Activated CD4-positive, alpha-beta T cell treated with anti-CD3 and anti-CD28 coated beads, Interleukin-2, amount 10 ng/mL, durations not matched to agents 24 days and 14 days (primary cell): Measurements from ENCODE around the gene PLCB3. TPM values are rescaled to one million over a fixed set of nuclear protein-coding genes. Genes with fewer than 3 reads are reported as not detected.

Experiments
- DNase-seq: peaks from one replicate; pipeline ENCODE4 v3.0.0; 2022
- H3K27ac Mint-ChIP-seq: one replicate; pipeline ENCODE4 v1.8.0; 2022; ENCODE audit warnings: mild to moderate bottlenecking, mixed read lengths
- H3K27me3 Mint-ChIP-seq: one replicate; pipeline ENCODE4 v1.8.0; 2022; ENCODE audit warnings: mixed read lengths
- H3K36me3 Mint-ChIP-seq: one replicate; pipeline ENCODE4 v1.8.0; 2022; ENCODE audit warnings: low read depth, mild to moderate bottlenecking, mixed read lengths
- H3K4me1 Mint-ChIP-seq: one replicate; pipeline ENCODE4 v1.8.0; 2021; ENCODE audit warnings: mixed read lengths
- H3K4me3 Mint-ChIP-seq: one replicate; pipeline ENCODE4 v1.8.0; 2022; ENCODE audit warnings: mild to moderate bottlenecking, moderate library complexity, mixed read lengths
- H3K9me3 Mint-ChIP-seq: one replicate; pipeline ENCODE4 v1.8.0; 2021; ENCODE audit warnings: mixed read lengths
- intact Hi-C: fragments of 100-400 bp; cut with micrococcal nuclease; formaldehyde crosslinking; loops from one replicate; pipeline ENCODE4 v1.15.1; 2023
- total RNA-seq: library from RNA; stranded (reverse); gene quantifications from 2 replicates; pipeline ENCODE4 v1.2.3, GENCODE V29; 2022

PLCB3 gene
- total RNA-seq, 1 donor from 2014 or later: 16.6 TPM

GRCh38 chr11:64290352-64291261 is 39.3 kb downstream of the PLCB3 start:
- Mint-ChIP-seq H3K36me3 (peaks cover 8% of the 10 kb centered on the region), H3K4me3 (peak overlapping the region; percentile 74), H3K27ac (peak overlapping the region; percentile 58), H3K27me3 (peaks cover 40% of the 10 kb centered on the region), H3K4me1 (peaks cover 13% of the 10 kb centered on the region), H3K9me3 (no peaks in the 10 kb centered on the region)
- intact Hi-C loops: no loop called here
- peak; percentile 56 for DNase-seq

- no peak for DNase-seq
- Mint-ChIP-seq H3K36me3 (peaks cover 8% of the 10 kb centered on the region), H3K4me1 (peaks cover 11% of the 10 kb centered on the region), H3K4me3 (peak within 1 kb of the TSS; percentile 74), H3K27me3 (peaks cover 46% of the 10 kb centered on the region), H3K27ac (peak within 1 kb of the TSS; percentile 58), H3K9me3 (no peaks in the 10 kb centered on the region)
- intact Hi-C loops: no loop called here
Observed at GRCh38 chr11:64291262-64291751, 40.0 kb downstream of the PLCB3 start, which contains the start of gene KCNK4. KCNK4 (plus strand) TSS chr11:64291302; CDS start chr11:64293019, 1,717 bp downstream.

- Mint-ChIP-seq H3K27me3 (peaks cover 52% of the 10 kb centered on the region), H3K4me3 (no peak overlapping the region), H3K36me3 (peaks cover 8% of the 10 kb centered on the region), H3K9me3 (no peaks in the 10 kb centered on the region), H3K27ac (no peak overlapping the region), H3K4me1 (peaks cover 7% of the 10 kb centered on the region)
- peak; percentile 72 for DNase-seq
- intact Hi-C loops: loop anchor here (1.0 kb wide), 1 partner anchor 8 kb away; the partner anchor contains the start of gene CATSPERZ
Observed at GRCh38 chr11:64291752-64292459, 40.6 kb downstream of the PLCB3 start.

GRCh38 chr11:64292460-64293254 is 41.3 kb downstream of the PLCB3 start:
- peaks cover 59% of the 10 kb centered on the region for H3K27me3 Mint-ChIP-seq
- H3K4me1 Mint-ChIP-seq: peaks cover 9% of the 10 kb centered on the region
- intact Hi-C loops: loop anchor here (1.0 kb wide), 1 partner anchor 8 kb away; the partner anchor contains the start of gene CATSPERZ
- DNase-seq: no peak
- H3K9me3 Mint-ChIP-seq: no peaks in the 10 kb centered on the region
- H3K27ac Mint-ChIP-seq: peak overlapping the region; percentile 53
- H3K36me3 Mint-ChIP-seq: peaks cover 8% of the 10 kb centered on the region
- peak overlapping the region; percentile 64 for H3K4me3 Mint-ChIP-seq

GRCh38 chr11:64294774-64295173 is 43.4 kb downstream of the PLCB3 start:
- intact Hi-C loops: no loop called here

GRCh38 chr11:64295760-64296159 is 44.4 kb downstream of the PLCB3 start:
- intact Hi-C loops: no loop called here
- no peak for DNase-seq
- H3K4me3 Mint-ChIP-seq: no peak overlapping the region
- no peak overlapping the region for H3K27ac Mint-ChIP-seq
- peaks cover 3% of the 10 kb centered on the region for H3K36me3 Mint-ChIP-seq
- H3K27me3 Mint-ChIP-seq: peaks cover 77% of the 10 kb centered on the region
- H3K9me3 Mint-ChIP-seq: no peaks in the 10 kb centered on the region
- peaks cover 15% of the 10 kb centered on the region for H3K4me1 Mint-ChIP-seq

More at GRCh38 chr11:64294774-64295173, 43.4 kb downstream of the PLCB3 start:
- no peak for DNase-seq
- H3K9me3 Mint-ChIP-seq: no peaks in the 10 kb centered on the region
- no peak overlapping the region for H3K4me3 Mint-ChIP-seq
- H3K27ac Mint-ChIP-seq: no peak overlapping the region
- H3K36me3 Mint-ChIP-seq: peaks cover 5% of the 10 kb centered on the region
- peaks cover 11% of the 10 kb centered on the region for H3K4me1 Mint-ChIP-seq
- H3K27me3 Mint-ChIP-seq: peaks cover 75% of the 10 kb centered on the region

- Mint-ChIP-seq H3K9me3 (no peaks in the 10 kb centered on the region), H3K27me3 (peaks cover 78% of the 10 kb centered on the region), H3K36me3 (peaks cover 2% of the 10 kb centered on the region), H3K27ac (no peak overlapping the region), H3K4me1 (peaks cover 17% of the 10 kb centered on the region), H3K4me3 (no peak overlapping the region)
- no peak for DNase-seq
- intact Hi-C loops: no loop called here
Observed at GRCh38 chr11:64296236-64296635, 44.9 kb downstream of the PLCB3 start.

GRCh38 chr11:64296830-64297698 is 45.7 kb downstream of the PLCB3 start:
- peaks cover 17% of the 10 kb centered on the region for H3K4me1 Mint-ChIP-seq
- intact Hi-C loops: no loop called here
- no peaks in the 10 kb centered on the region for H3K9me3 Mint-ChIP-seq
- no peak overlapping the region for H3K4me3 Mint-ChIP-seq
- peaks cover 81% of the 10 kb centered on the region for H3K27me3 Mint-ChIP-seq
- H3K27ac Mint-ChIP-seq: no peak overlapping the region
- DNase-seq: peak; percentile 59
- H3K36me3 Mint-ChIP-seq: peaks cover 2% of the 10 kb centered on the region

GRCh38 chr11:64297699-64298358 is 46.5 kb downstream of the PLCB3 start:
- peak; percentile 59 for DNase-seq
- H3K9me3 Mint-ChIP-seq: no peaks in the 10 kb centered on the region
- H3K27ac Mint-ChIP-seq: no peak overlapping the region
- peaks cover 78% of the 10 kb centered on the region for H3K27me3 Mint-ChIP-seq
- peaks cover 2% of the 10 kb centered on the region for H3K36me3 Mint-ChIP-seq
- intact Hi-C loops: no loop called here
- H3K4me1 Mint-ChIP-seq: peaks cover 14% of the 10 kb centered on the region
- no peak overlapping the region for H3K4me3 Mint-ChIP-seq

GRCh38 chr11:64298966-64299846 is 47.9 kb downstream of the PLCB3 start:
- Mint-ChIP-seq H3K4me3 (peak overlapping the region; percentile 76), H3K27me3 (peaks cover 64% of the 10 kb centered on the region), H3K4me1 (peaks cover 21% of the 10 kb centered on the region), H3K36me3 (peaks cover 2% of the 10 kb centered on the region), H3K9me3 (no peaks in the 10 kb centered on the region), H3K27ac (no peak overlapping the region)
- intact Hi-C loops: no loop called here
- peak; percentile 70 for DNase-seq

GRCh38 chr11:64299847-64300648 is 48.7 kb downstream of the PLCB3 start, which contains the start of gene CATSPERZ:
CATSPERZ (plus strand) TSS chr11:64300358; CDS start chr11:64300411, 53 bp downstream.
- intact Hi-C loops: loop anchor here (1.0 to 10.0 kb wide), 4 partner anchors 8 to 325 kb away; partner anchors contain the start of gene COX8A

More at GRCh38 chr11:64299847-64300648, 48.7 kb downstream of the PLCB3 start, which contains the start of gene CATSPERZ:
- peak within 1 kb of the TSS; percentile 76 for H3K4me3 Mint-ChIP-seq
- H3K36me3 Mint-ChIP-seq: peaks cover 2% of the 10 kb centered on the region
- H3K27ac Mint-ChIP-seq: peak within 1 kb of the TSS; percentile 8
- DNase-seq: peak; percentile 74
- H3K9me3 Mint-ChIP-seq: no peaks in the 10 kb centered on the region
- peaks cover 22% of the 10 kb centered on the region for H3K4me1 Mint-ChIP-seq
- H3K27me3 Mint-ChIP-seq: peaks cover 56% of the 10 kb centered on the region
